Adrenal gland (tissue), 12 donors: Measurements from ENCODE around the gene SMCP. TPM values are rescaled to one million over a fixed set of nuclear protein-coding genes. Genes with fewer than 3 reads are reported as not detected.
A peak's percentile ranks its signal among the peaks of the same experiment; 100 is the strongest.

ENCODE experiments used
- DNase-seq, 7 donors: peaks; one replicate each; pipeline ENCODE4 v3.0.0-alpha.2; 2019 to 2020
- H3K27ac ChIP-seq, 5 donors: fragments of 200-600 bp; sonication (generic) in 4 of 5; 1 replicate in 3 of 5; 2 replicates in 2 of 5; pipeline versions ENCODE4 v1.5.1 to v1.8.0; 2016 to 2020; ENCODE audit warnings: mild to moderate bottlenecking in 1 of 5
- H3K27me3 ChIP-seq: fragments of 200-600 bp; 2 replicates; pipeline ENCODE4 v1.8.0; 2021
- H3K36me3 ChIP-seq, 2 donors: fragments of 200-600 bp; replicated peaks in 1 of 2; 1 replicate in 1 of 2; 2 replicates in 1 of 2; pipeline versions ENCODE4 v1.5.1 to v1.8.0; 2018 to 2022
- H3K4me1 ChIP-seq, 2 donors: fragments of 200-600 bp; replicated peaks in 1 of 2; 1 replicate in 1 of 2; 2 replicates in 1 of 2; pipeline versions ENCODE4 v1.5.1 to v1.8.0; 2018 to 2021
- H3K4me3 ChIP-seq, 4 donors: fragments of 200-600 bp; sonication (generic) in 3 of 4; one replicate each; pipeline ENCODE4 v1.5.1; 2016 to 2018
- H3K9me3 ChIP-seq, 3 donors: fragments of 200-600 bp; sonication (generic) in 1 of 3; replicated peaks in 1 of 3; 1 replicate in 2 of 3; 2 replicates in 1 of 3; pipeline versions ENCODE4 v1.5.1 to v1.8.0; 2016 to 2021
- CTCF ChIP-seq, 6 experiments: fragments of 450-650 bp in 4 of 6; fragments of 200-600 bp in 2 of 6; sonication (generic) in 1 of 6; IDR thresholded peaks; 1 replicate in 5 of 6; 2 replicates in 1 of 6; pipeline versions ENCODE4 v1.5.1 to v1.8.0; 2016 to 2021; ENCODE audit warnings: antibody characterized with exemption in 6 of 6, mild to moderate bottlenecking in 2 of 6, moderate library complexity in 1 of 6
- POLR2A ChIP-seq, 2 donors: fragments of 450-650 bp; IDR thresholded peaks; one replicate each; pipeline ENCODE4 v1.6.1; 2017; ENCODE audit warnings: antibody characterized with exemption in 2 of 2, mild to moderate bottlenecking in 2 of 2, moderate library complexity in 1 of 2
- WGBS, 4 donors: extraction: QIAGEN DNeasy Blood & Tissue Kit in 2 of 4; methylation state at CpG; one replicate each; pipeline versions ENCODE4 v1.1.5 to v1.1.7; 2013 to 2017; 5-methylcytosine and 5-hydroxymethylcytosine counted together
- intact Hi-C, 2 donors: fragments of 100-400 bp; cut with DNase I; formaldehyde crosslinking; loops; one replicate each; pipeline versions ENCODE4 v1.14.1 to v1.15.0; 2022 to 2023
- polyA plus RNA-seq, 3 donors: library from polyadenylated mRNA; stranded (reverse); fragments of 200-250 nt in 2 of 3; fragments of 350-450 nt in 1 of 3; fragmentation: Illumina TruSeq in 1 of 3; extraction: RNeasy Lipid Tissue Mini Kit (QIAGEN cat#74804) in 1 of 3; gene quantifications; one replicate each; pipeline ENCODE4 v1.2.3, GENCODE V29; 2013 to 2014
- total RNA-seq, 9 donors: library from RNA; depleted of rRNA in 4 of 9; stranded (reverse); fragments of >200 nt in 4 of 9; fragments of 120-200 nt in 1 of 9; fragmentation: NEBNext Ultra II Directional in 1 of 9; extraction: Animal tissue kit (Norgen Biotek cat#: 25700) in 1 of 9; gene quantifications; one replicate each; pipeline versions ENCODE4 v1.1.0 to v1.2.4, GENCODE V29; 2013 to 2023
- donor health status: healthy with polysubstance abuse.
- donor health status: Bipolar disorder and iron deficiency.
- donor health status: DM: yes; HTN: yes; CAD: no.
- donor health status: DM: no; HTN: no; CAD: no.
- donor health status: DM: no; HTN: no; CAD: no.
- donor health status: DM: yes; HTN: yes; CAD: no.

SMCP gene
- total and polyA plus RNA-seq, 12 donors = not detected

DNA sequence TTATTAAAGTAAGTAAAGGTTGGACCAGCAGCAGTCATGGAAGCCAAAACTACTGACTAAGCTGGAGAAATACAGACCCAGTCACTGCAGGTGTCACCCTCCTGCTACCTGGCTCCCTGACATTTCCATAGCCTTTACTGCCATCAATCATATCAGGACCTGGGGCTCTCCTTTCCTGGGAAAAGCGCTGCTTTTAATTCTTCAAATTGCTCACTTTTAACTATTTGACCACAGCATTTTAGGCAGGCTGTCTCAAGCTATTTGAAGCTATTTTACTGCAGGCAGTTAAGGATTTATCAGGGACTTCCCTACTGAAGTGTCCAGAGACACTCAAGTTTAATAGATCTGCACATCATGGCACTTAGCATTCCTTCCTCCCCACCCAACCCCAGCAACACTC, 34.3 kb downstream of the SMCP start:
- TF ChIP-seq CTCF (IDR thresholded peaks at IDR 0.05) = no peak
- no peak for TF ChIP-seq POLR2A (IDR thresholded peaks at IDR 0.05)
- intact Hi-C loops = no loop called here

DNA sequence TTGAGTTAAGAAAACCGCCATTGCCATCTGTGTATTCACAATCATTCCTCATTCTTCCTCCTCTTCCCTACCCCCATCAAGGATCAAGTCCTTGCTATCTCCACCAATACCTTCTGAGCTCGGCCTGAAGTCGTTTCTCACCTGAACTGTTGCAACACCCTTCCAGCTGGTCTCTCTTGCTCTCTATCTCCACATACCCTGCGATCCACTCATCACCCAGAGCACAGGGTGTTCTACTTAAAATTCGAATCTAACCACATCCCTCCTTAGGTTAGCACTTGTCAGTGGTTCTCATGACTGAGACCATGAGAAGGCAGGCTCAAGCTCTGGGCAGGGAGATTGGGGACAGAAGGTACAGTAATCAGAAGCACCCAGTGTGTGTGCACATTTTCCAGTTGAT, 34.8 kb downstream of the SMCP start:
- H3K27ac ChIP-seq = no peak overlapping the region
- no peak overlapping the region for H3K4me3 ChIP-seq
- TF ChIP-seq CTCF (IDR thresholded peaks at IDR 0.05) (no peak), POLR2A (IDR thresholded peaks at IDR 0.05) (no peak)
- H3K4me1 ChIP-seq = no peaks in the 10 kb centered on the region
- no peaks in the 10 kb centered on the region for H3K27me3 ChIP-seq
- 52 to 61% (median 61%) methylated on average over 5 of the region's 5 CpGs for WGBS, 4 donors
- intact Hi-C loops = no loop called here
- DNase-seq = no peak
- H3K9me3 ChIP-seq = no peaks in the 10 kb centered on the region
- no peaks in the 10 kb centered on the region for H3K36me3 ChIP-seq

More for the DNA sequence above, 34.3 kb downstream of the SMCP start:
- Histone ChIP-seq H3K36me3 (no peaks in the 10 kb centered on the region), H3K27me3 (no peaks in the 10 kb centered on the region), H3K4me1 (no peaks in the 10 kb centered on the region), H3K4me3 (no peak overlapping the region), H3K9me3 (no peaks in the 10 kb centered on the region), H3K27ac (no peak overlapping the region)
- 38 to 75% (median 57%) methylated on average over 1 of the region's 1 CpG for WGBS, 4 donors
- no peak for DNase-seq

- no peaks in the 10 kb centered on the region for H3K4me1 ChIP-seq
- TF ChIP-seq CTCF (IDR thresholded peaks at IDR 0.05) (peak in 4 of 6 experiments; percentile 36 to 52 (median 41)), POLR2A (IDR thresholded peaks at IDR 0.05) (no peak)
- no peak overlapping the region for H3K4me3 ChIP-seq
- DNase-seq = peak in 5 of 7 donors; percentile 16 to 34 (median 24)
- no peaks in the 10 kb centered on the region for H3K36me3 ChIP-seq
- no peak overlapping the region for H3K27ac ChIP-seq
- no peaks in the 10 kb centered on the region for H3K27me3 ChIP-seq
- intact Hi-C loops = loop anchor here in 1 of 2 donors (5.0 kb wide), 1 partner anchor 305 kb away; no protein-coding TSS in a partner anchor
- WGBS, 4 donors = 10 to 18% (median 13%) methylated on average over 3 of the region's 3 CpGs
- no peaks in the 10 kb centered on the region for H3K9me3 ChIP-seq
These were observed 39.7 kb downstream of the SMCP start for GRCh38 chr1:152917794-152918193.

DNA sequence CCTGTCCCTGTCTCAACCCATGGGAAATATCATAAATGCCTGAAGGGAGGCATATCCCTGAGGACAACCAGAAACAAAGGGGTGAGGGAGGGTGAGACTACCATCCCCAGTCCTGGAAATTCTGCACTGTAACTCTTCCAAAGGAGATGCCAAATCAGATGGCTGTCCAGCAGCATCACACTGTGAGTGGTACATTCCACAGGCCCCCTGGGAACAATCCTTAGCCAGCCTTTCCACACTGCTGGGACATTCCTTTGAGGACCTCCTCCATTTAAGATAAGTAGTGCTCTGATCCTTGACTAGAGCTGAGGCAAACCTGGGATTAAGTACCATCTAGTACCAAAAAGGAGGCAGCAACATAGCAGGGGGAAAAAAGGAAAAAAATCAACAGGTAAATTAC, 40.9 kb downstream of the SMCP start:
- H3K4me3 ChIP-seq = no peak overlapping the region
- intact Hi-C loops = loop anchor here in 1 of 2 donors (5.0 kb wide), 1 partner anchor 303 kb away; no protein-coding TSS in a partner anchor
- DNase-seq = no peak
- no peaks in the 10 kb centered on the region for H3K4me1 ChIP-seq
- TF ChIP-seq CTCF (IDR thresholded peaks at IDR 0.05) (no peak), POLR2A (IDR thresholded peaks at IDR 0.05) (no peak)
- H3K36me3 ChIP-seq = no peaks in the 10 kb centered on the region
- no peak overlapping the region for H3K27ac ChIP-seq
- no peaks in the 10 kb centered on the region for H3K9me3 ChIP-seq
- no peaks in the 10 kb centered on the region for H3K27me3 ChIP-seq
